ENCODE results near the gene CDK18.

CDK18 gene

GRCh38 chr1:205542367-205542766 lies 37.9 kb downstream of the CDK18 start:
- no peak for DNase-seq

- DNase-seq, result peak in 1 of 2 donors; percentile 43
Observed at GRCh38 chr1:205543351-205544301, 39.2 kb downstream of the CDK18 start.

GRCh38 chr1:205545001-205545919 lies 40.8 kb downstream of the CDK18 start:
- no peak for DNase-seq

- DNase-seq, result no peak
Observed at GRCh38 chr1:205545991-205546390, 41.5 kb downstream of the CDK18 start.

GRCh38 chr1:205546541-205546940 lies 42.1 kb downstream of the CDK18 start:
- DNase-seq, result no peak

- DNase-seq, result no peak
Observed at GRCh38 chr1:205547936-205548827, 43.7 kb downstream of the CDK18 start.

GRCh38 chr1:205554026-205554811 lies 49.8 kb downstream of the CDK18 start:
- DNase-seq, result no peak

- no peak for DNase-seq
Observed at GRCh38 chr1:205561501-205562203, 57.2 kb downstream of the CDK18 start.

GRCh38 chr1:205563927-205564441 lies 59.5 kb downstream of the CDK18 start:
- DNase-seq, result no peak

GRCh38 chr1:205565799-205566198 lies 61.3 kb downstream of the CDK18 start:
- DNase-seq, result no peak

- no peak for DNase-seq
Observed at GRCh38 chr1:205567716-205568115, 63.2 kb downstream of the CDK18 start.

GRCh38 chr1:205568135-205568468 lies 63.6 kb downstream of the CDK18 start:
- no peak for DNase-seq

GRCh38 chr1:205568469-205569361 lies 64.2 kb downstream of the CDK18 start:
- DNase-seq, result peak in 1 of 2 donors; percentile 20

- no peak for DNase-seq
Observed at GRCh38 chr1:205569411-205570172, 65.1 kb downstream of the CDK18 start.

- DNase-seq, result no peak
Observed at GRCh38 chr1:205570173-205570501, 65.7 kb downstream of the CDK18 start.

- no peak for DNase-seq
Observed at GRCh38 chr1:205570796-205571537, 66.5 kb downstream of the CDK18 start.

GRCh38 chr1:205571747-205572146 lies 67.3 kb downstream of the CDK18 start:
- no peak for DNase-seq

GRCh38 chr1:205572421-205572820 lies 68.0 kb downstream of the CDK18 start:
- DNase-seq, result no peak

Data from stimulated activated CD4-positive, alpha-beta T cell treated with anti-CD3 and anti-CD28 coated beads, Interleukin-2, amount 100 ng/mL, for 24 hours (primary cell).